GM19238 (cell line): Measurements from ENCODE around the gene APOC4.
"Not testable (repeated sequence)": the region's sequence is repeated elsewhere in the genome, so short reads cannot be mapped to it uniquely, and the experiment has no call there.

Source experiments
- DNase-seq: peaks from one replicate; pipeline ENCODE4 v3.0.0; 2011; ENCODE audit warnings: low spot score; ENCODE audit not compliant: insufficient read length

Gene APOC4

DNA sequence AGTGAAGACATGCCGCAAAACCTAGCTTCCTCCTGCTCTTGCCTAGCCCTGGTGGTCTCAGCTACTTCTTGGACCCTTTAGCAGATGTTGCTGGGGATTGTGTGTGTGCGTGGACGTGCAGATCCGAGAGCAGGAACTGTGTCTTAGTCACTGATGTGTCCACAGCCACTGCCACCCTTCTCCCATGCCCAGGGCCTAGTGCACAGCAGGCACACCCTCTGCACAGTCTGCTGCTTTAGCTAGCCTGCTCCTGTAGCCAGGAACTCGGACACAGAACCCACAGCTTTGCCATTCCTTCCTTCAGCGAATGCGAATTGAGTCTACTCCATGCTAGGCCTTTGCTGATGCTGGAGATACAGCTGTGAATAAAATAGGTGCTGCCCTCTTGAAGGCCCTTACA lies 15.5 kb downstream of the APOC4 start:
- DNase-seq, result no peak

DNA sequence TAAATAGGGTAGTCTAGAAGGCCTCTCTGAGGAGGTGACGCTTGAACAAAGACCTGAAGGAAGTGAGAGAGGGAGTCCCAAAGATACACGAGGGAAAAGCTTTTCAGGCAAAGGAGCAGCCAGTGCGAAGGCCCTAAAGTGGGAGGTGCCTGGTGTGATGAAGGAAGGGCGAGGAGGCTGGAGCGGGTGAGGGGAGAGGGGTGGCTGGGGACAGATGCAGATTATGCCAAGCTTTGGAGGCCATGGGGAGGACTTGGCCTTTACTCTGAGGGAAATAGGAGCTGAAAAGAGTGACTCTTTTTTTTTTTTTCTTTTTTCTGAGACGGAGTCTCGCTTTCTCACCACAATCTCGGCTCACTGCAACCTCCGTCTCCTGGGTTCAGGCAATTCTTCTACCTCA lies 16.1 kb downstream of the APOC4 start:
- no peak for DNase-seq

DNA sequence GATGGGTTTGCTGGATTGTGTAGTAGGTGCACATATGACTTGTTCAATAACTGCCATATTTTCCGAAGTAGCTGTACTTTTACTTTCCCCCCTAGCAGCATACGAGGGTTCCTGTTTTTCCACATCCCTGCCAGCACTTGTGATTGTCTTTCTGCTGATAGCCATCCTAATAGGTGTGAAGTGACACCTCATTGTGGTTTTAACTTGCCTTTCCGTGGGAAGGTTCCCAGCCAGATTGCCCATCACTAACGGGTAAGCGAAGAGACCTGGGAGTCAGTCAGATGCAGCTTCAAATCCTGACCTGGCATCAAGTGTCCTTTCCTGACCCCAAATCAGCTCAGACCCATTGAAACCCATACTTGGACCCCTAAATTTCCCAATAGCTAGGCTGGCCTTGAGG lies 17.7 kb downstream of the APOC4 start:
- DNase-seq, result no peak

DNA sequence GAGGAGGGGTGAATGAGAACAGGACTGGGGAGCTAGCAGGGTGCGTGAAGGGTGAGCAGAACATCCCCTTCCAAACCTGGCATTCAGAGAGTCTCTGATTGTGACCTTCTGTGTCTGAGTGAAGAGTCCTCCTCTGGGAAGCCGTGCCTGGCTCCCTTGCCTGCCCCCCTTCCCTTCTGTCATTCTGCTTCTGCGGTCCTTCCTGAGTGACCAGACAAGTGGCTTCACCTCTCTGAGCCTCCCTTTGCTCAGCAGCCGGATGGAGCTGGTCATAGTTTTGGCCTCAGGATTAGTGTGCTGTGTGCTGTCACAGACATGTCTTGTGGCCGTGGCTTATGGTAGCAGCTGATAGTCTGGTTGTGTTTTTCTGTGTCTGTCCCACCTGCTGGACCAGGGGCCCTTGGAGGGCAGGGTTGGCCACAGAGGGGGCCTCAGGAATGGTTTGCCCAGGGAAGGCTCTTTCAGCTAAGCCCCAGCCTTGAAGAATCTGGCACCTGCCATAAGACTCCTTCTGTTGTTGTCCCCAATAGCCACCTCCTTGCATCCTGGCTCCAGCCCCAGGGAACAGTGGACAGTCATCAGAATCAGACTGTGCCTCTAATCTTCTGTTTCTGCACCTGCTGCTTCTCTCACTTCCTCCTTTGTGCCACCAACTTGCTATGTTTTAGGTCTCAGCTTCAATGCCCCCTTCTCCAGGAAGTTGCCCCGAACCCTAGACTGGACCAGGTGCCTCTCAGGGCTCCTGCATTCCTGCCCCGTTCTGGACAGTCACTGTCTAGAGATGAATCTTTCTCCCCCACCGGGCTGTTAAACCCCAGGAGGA lies 19.1 kb downstream of the APOC4 start:
- no peak for DNase-seq

DNA sequence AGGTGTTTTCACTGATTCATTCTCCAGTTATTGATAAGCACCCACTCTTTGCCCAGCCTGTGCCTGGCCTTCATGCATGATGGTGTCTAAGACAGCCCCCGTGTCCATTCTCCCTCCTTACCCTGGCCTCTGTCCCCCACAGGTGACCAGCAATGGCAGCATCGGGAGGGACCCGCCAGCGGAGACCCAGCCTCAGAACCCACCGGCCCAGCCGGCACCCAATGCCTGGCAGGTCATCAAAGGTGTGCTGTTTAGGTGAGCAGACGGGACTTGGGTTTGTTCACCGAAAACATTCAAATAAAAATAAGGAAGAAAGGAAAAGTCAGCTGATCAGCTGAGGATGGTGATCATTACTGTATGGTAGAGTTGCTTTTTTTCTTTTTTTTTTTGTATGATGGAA lies 19.8 kb downstream of the APOC4 start:
- no peak for DNase-seq

DNA sequence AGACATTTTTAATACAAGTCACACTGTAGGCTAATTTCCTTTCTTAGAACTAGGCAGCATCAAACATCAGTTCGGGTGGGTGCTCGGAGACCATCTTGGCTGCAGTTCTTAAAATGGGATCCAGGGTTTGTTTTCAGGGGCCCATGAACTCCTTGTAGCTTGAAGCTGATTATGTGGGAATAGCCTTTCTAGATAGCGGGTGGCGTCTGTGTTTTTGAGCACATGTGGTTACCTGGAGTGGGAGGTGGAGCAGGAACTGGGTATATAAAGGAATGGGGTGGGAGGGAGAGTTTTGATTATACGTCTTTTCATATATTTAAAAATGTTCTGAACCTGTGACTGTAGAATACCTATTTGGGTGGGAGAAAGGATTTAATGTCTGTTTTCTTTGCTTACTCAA lies 26.1 kb downstream of the APOC4 start:
- DNase-seq, result no peak

DNA sequence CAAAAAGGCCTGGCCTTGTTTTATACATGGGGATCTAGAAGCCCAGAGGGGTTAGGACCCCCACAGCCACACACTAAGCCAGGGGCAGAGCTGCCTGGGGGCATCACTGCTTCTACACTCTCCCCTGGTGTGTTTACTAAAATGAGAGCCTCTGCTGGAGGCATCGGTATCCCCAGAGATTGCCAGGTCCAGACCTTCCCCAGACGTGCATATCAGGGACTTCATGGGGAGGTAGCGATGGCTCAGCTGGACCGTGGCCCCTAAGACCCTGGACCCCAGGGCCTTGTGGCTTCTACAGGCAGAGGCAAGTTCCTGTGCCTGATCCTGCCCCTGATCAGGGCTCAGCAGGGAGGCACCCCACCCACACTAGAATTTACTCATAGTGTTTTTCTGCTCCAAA lies 26.6 kb downstream of the APOC4 start:
- no peak for DNase-seq

DNA sequence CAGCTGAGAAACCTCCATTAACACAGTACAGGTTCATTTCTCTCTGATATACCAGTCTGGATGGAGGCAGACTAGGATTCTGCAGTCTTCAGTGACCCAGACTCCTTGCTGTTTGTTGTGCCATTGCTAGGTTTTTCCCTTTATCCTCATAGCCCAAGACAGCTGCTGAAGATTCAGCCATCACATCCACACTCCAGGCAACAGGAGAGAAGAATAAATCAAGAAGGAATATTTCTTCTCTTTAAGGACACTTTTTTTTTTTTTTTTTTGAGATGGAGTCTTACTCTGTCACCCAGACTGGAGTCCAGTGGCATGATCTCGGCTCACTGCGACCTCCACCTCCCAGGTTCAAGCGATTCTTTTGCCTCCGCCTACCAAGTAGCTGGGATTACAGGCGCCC lies 27.4 kb downstream of the APOC4 start:
- no peak for DNase-seq

DNA sequence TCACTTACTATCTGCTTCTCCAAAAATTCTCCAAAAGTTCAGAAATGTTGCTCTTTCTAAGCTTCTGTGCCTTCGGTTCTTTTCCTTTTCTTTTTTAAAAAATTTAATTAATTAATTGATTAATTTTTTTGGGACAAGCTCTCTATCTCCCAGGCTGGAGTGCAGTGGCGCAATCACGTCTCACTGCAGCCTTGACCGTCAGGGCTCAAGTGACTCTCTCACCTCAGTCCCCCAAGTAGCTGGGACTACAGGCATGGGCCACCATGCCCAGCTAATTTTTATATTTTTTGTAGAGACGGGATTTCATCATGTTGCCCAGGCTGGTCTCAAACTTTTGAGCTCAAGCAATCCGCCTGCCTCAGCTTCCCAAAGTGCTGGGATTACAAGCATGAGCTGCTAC lies 29.4 kb downstream of the APOC4 start:
- DNase-seq, result not testable (repeated sequence)

DNA sequence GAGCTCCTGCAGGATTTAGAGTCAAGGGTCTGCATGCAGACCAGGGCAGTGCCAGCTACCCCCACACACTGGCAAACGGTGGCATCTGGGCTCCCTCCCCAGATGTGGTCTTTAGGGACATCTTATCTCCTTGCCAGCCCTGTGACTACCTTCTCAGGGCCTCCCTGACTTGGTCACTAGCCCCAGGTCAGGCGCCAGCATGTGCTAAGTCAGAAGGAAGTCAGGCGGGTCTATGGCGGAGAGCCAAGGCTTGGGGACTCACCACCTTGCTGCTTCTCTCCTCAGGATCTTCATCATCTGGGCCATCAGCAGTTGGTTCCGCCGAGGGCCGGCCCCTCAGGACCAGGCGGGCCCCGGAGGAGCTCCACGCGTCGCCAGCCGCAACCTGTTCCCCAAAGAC lies 30.8 kb downstream of the APOC4 start:
- DNase-seq, result no peak

DNA sequence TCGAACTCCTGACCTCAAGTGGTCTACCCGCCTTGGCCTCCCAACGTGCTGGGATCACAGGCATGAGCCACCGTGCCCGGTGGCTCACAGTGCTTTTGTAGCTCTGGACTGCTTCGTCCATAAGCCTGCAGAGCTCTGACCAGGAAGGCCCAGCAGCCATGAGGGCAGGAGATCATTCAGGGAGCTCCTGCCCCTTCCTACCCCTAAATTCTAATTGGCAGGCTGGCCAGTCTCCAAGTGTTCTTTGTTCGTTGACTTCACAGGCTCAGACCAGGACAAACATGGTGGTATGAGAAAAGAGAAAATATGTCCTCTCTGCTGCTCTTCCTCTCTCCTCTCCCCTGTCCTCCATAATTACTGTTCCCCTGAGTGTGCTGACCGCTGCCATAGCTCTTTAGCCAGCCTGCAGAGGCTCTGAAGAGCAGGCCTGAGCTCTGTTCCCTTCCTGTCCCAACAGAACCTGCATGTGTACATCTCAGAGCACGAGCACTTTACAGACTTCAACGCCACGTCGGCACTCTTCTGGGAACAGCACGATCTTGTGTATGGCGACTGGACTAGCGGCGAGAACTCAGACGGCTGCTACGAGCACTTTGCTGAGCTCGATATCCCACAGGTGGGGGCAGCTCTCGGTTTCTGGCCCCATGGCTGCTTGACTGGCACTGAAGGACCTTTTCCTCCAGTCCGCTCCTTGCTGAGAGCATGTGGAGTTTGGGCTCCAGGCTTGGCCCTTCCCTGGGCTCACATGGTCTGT lies 32.1 kb downstream of the APOC4 start:
- no peak for DNase-seq

DNA sequence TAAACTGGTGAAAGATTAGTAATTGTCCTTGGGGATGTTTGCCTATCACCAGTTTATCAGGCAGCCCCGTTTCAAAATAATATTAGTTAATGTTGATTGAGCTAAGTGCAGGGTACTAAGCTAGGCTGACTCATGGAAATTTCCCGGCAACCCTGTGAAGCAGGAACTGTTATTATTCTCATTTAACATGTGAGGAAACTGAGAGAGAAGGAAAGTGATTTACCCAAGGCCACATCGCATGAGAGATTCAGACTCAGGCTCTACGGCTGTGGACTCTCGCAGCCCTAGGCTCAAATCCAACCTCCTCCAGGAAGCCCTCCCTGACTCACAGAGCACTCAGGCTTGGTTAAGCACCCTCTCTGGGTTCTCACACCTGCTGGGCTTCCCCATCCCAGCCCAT lies 32.8 kb downstream of the APOC4 start:
- no peak for DNase-seq

DNA sequence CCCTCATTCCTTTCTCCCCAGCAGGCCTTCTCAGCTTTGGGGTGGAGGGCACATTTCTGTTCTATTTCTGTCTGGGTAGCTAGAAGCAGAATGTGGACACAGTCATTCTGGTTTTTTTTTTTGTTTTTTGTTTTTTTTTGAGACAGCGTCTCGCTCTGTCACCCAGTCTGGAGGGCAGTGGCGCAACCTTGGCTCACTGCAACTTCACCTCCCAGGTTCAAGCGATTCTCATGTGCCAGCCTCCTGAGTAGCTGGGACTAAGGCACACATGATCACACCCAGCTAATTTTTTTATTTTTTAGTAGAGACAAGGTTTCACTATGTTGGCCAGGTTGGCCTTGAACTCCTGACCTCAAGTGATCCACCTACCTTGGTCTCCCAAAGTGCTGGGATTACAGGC lies 33.4 kb downstream of the APOC4 start:
- no peak for DNase-seq

DNA sequence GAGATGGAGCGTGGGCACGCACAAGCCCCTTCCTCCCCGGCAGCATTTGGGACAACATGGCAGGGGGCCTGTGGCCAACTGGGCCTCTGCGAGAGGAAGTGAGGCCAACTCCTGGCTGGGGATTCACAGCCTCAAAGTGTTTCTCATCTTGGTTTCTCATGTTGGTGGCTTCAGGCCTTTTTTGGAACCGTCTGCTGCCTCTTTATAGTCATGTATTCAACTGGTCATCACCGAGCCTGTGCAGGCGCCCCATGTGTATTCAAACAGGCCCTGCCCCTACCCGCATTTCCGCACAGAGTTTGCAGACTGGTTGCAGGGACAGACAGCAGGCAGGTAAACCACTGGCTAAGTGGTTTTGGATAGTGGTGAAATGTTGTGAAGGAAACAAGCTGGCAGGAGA lies 42.0 kb downstream of the APOC4 start:
- DNase-seq, result no peak

DNA sequence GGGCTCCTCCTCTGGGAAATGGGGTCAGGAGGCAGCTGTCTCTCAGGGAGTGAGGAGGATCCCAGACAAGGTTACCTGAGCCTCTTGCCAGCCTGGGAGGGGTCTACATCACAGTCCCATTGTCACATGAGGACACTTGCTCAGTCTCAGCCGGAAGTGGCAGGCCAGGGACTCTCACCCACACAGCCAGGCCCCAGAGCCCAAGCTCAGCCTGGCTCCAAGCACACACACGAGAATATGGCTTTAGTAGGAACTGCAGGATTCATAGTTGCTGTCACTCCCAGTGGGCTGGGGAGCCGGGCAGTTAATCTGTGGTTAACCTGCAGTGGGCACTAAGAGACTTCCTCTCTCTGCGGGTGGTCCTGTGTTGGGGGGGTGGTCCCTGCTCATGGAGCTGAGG lies 43.4 kb downstream of the APOC4 start:
- no peak for DNase-seq

DNA sequence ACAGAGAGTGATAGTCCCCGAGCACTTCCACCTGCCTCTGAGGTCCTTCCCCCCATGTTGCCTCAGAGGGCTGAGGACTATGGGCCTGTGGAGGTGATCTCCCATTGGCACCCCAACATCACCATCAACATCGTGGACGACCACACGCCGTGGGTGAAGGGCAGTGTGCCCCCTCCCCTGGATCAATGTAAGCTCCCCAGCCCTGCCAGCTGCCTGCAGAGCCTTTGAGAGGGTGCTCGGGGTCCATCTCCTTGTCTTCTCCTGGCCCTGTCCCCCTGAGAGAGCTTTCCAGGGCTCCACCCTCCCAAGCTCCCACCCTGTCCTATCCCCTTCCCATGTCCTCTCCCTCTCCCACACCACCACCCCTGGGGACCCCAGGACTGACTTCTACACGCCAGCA lies 44.4 kb downstream of the APOC4 start:
- DNase-seq, result no peak

DNA sequence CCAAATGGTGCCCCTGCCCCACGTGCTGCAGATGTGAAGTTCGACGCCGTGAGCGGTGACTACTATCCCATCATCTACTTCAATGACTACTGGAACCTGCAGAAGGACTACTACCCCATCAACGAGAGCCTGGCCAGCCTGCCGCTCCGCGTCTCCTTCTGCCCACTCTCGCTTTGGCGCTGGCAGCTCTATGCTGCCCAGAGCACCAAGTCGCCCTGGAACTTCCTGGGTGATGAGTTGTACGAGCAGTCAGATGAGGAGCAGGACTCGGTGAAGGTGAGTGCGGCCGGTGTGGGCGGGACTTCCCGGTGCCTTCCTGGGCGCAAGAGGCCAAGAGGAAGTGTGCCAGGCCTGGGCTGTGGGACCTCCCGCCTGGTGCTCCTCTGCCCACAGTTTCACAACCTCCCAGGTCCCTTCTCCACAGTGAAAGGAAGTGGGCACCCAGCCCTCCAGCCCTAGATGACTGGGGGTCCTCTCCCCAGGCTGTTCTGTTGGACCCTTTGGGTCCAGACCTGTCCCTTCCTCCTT lies 45.2 kb downstream of the APOC4 start:
- DNase-seq, result no peak

DNA sequence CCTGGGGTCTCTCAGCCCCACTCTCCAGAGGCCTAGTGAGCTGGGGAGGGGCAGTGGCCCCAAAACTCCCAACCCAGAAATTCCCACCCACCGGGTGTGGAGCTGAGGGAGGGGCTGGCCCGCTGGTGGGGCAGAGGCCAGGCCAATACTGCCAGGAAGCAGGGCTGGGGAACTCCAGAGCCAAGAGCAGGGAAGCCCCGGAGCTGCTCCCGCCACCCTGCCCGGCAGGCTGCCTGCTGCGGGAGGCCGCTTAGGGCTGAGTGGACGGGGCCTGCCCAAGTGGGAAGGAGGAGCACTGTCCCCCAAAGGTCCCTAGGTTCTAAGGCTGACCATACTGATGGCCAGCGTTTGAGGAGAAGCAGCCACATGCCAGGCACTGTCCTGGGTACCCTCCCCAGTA lies 46.2 kb downstream of the APOC4 start:
- DNase-seq, result no peak

DNA sequence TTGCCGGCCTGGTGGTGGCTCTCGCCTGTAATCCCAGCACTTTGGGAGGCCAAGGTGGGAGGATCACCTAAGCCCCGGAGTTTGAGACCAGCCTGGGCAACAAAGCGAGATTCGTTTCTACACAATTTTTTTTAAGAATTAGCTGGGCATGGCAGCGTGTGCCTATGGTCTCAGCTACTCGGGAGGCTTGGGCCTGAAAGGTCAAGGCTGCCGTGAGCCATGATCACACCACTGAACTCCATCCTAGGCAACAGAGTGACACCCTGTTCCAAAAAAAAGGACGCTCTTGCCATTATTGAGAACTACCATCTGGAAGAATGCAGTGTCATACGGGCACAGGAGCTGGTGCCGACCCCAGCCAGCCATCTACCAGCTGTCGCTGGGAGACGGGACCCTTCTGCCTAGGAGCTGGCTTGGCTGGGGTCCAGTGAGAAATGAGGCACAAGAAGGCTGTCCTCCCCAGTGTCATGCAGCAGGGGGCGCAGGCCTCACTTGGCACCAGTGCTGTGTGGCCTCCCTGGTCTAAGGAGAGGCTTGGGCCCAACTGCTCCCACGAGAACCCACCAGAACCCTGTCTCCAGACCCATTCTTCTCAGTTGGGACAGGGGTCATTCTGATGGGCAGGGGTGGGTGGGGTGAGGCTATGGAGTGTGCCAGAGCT lies 47.0 kb downstream of the APOC4 start:
- peak; percentile 69 for DNase-seq

DNA sequence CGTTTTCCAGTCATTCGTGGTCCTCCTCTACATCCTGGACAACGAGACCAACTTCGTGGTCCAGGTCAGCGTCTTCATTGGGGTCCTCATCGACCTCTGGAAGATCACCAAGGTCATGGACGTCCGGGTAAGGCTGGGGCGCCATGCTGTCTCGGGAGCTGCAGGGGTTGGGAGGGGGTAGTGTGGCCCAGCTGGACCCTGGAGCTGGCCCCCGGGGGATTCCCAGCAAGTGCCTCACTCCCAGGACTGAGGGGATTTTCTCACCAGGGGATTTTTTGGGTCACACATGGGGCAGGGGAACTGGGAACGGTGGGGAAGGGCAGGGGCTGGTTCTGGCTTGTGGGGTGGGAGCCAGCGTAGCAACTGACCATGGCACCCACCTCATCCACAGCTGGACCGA lies 48.4 kb downstream of the APOC4 start:
- DNase-seq, result no peak

DNA sequence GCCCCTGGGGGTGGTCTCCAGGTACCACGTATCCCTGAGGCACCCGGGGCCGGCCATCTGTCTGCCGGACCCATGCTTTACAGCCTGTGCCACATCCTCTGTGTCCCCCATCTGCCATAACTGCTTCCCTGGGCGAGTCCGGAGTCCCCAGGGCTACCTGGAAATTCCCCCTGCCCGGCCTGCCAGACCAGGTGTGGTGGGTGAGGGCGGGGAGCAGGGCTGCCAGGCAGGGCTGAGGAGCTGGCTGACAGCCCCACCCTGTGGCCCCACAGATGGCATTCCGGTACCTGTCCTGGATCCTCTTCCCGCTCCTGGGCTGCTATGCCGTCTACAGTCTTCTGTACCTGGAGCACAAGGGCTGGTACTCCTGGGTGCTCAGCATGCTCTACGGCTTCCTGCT lies 48.9 kb downstream of the APOC4 start:
- no peak for DNase-seq
